Measurements from ENCODE around the gene WNT6. TPM values are rescaled to one million over a fixed set of nuclear protein-coding genes. Genes with fewer than 3 reads are reported as not detected.

WNT6 gene
- total and polyA plus RNA-seq, 10 of the 15 experiments (the other 5 are each of a cell fraction or from before 2014, with no cell fraction given): 0.11 to 0.44 (median 0.22) TPM; not detected in 5

GRCh38 chr2:218863021-218863520 is 3.5 kb downstream of the WNT6 start:
- Histone ChIP-seq H3K27me3 (replicated peaks in 1 of 2; ENCODE audit: control insufficient read depth in 2 of 2, insufficient read depth in 2 of 2, low read length in 1 of 2) (peaks cover 17 to 24% of the 10 kb centered on the region in 2 experiments), H3K4me1 (ENCODE audit: control insufficient read depth, insufficient read depth, low read length) (0 out of 2 replicates have a peak, but pooled peaks cover 4% of the 10 kb centered on the region), H3K9ac (ENCODE audit: control insufficient read depth, insufficient read depth, low read length) (no peak overlapping the region), H3K27ac (ENCODE audit: control insufficient read depth, insufficient read depth) (no peak overlapping the region), H2AFZ (ENCODE audit: control insufficient read depth, low read depth, low read length) (no peak overlapping the region), H3K79me2 (ENCODE audit: control insufficient read depth, insufficient read depth, low read length) (no peaks in the 10 kb centered on the region), H3K36me3 (ENCODE audit: control insufficient read depth in 2 of 2, insufficient read depth in 2 of 2, low read length in 1 of 2) (no peaks in the 10 kb centered on the region), H4K20me1 (ENCODE audit: control insufficient read depth, insufficient read depth) (no peaks in the 10 kb centered on the region), H3K4me3 (no peak overlapping the region), H3K9me3 (replicated peaks; ENCODE audit: control insufficient read depth, insufficient read depth, low read length) (no peaks in the 10 kb centered on the region), H3K4me2 (ENCODE audit: control insufficient read depth, insufficient read depth) (no peak overlapping the region)
- ATAC-seq (no peak), FAIRE-seq (no peak), DNase-seq (ENCODE audit: low read depth, low spot score) (no peak)
- in situ Hi-C loops (cut with MboI): no loop called here
- SMC1A ChIA-PET (ENCODE audit: uncharacterized antibody, unreplicated experiment): interaction anchor here (1.3 kb wide), 1 partner anchor 14 kb away, joined by 7 read pairs; no protein-coding TSS in a partner anchor
- no TSS peak for BruUV-seq (replicated peaks)
- TF ChIP-seq, protein P1, sequence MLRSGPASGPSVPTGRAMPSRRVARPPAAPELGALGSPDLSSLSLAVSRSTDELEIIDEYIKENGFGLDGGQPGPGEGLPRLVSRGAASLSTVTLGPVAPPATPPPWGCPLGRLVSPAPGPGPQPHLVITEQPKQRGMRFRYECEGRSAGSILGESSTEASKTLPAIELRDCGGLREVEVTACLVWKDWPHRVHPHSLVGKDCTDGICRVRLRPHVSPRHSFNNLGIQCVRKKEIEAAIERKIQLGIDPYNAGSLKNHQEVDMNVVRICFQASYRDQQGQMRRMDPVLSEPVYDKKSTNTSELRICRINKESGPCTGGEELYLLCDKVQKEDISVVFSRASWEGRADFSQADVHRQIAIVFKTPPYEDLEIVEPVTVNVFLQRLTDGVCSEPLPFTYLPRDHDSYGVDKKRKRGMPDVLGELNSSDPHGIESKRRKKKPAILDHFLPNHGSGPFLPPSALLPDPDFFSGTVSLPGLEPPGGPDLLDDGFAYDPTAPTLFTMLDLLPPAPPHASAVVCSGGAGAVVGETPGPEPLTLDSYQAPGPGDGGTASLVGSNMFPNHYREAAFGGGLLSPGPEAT (IDR thresholded peaks at IDR 0.05; ENCODE audit: low read depth): no peak
- no peak for TF ChIP-seq RCOR1 (conservative IDR thresholded peaks at IDR 0.05; ENCODE audit: low read depth, low read length)
- no peak for TF ChIP-seq POLR2A (IDR thresholded peaks at IDR 0.05; ENCODE audit: low read depth, low read length)
- no peak for TF ChIP-seq BHLHE40 (IDR thresholded peaks at IDR 0.05; ENCODE audit: borderline replicate concordance in 1 of 2, low read depth in 2 of 2, low read length in 1 of 2)
- no peak for TF ChIP-seq BACH1 (IDR thresholded peaks at IDR 0.05; ENCODE audit: borderline replicate concordance)
- no peak for TF ChIP-seq BCL11A (IDR thresholded peaks at IDR 0.05; ENCODE audit: low read depth, low read length)
- TF ChIP-seq, protein P2, sequence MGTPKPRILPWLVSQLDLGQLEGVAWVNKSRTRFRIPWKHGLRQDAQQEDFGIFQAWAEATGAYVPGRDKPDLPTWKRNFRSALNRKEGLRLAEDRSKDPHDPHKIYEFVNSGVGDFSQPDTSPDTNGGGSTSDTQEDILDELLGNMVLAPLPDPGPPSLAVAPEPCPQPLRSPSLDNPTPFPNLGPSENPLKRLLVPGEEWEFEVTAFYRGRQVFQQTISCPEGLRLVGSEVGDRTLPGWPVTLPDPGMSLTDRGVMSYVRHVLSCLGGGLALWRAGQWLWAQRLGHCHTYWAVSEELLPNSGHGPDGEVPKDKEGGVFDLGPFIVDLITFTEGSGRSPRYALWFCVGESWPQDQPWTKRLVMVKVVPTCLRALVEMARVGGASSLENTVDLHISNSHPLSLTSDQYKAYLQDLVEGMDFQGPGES (IDR thresholded peaks at IDR 0.05): no peak
- TF ChIP-seq YBX1 (IDR thresholded peaks at IDR 0.05): no peak
- no peak for TF ChIP-seq ZBTB40 (IDR thresholded peaks at IDR 0.05; ENCODE audit: borderline replicate concordance)
- no peak for TF ChIP-seq GATAD2B (conservative IDR thresholded peaks at IDR 0.05; ENCODE audit: low read depth)
- no peak for TF ChIP-seq EZH2 (IDR thresholded peaks at IDR 0.05; ENCODE audit: borderline replicate concordance, control insufficient read depth, low read depth, low read length)
- no peak for TF ChIP-seq IRF4 (IDR thresholded peaks at IDR 0.05; ENCODE audit: low read depth, low read length)
- TF ChIP-seq SREBF2 (IDR thresholded peaks at IDR 0.05; ENCODE audit: low read length): no peak
- TF ChIP-seq RUNX3 (IDR thresholded peaks at IDR 0.05; ENCODE audit: low read length): no peak
- no peak for TF ChIP-seq SUPT20H (IDR thresholded peaks at IDR 0.05; ENCODE audit: borderline replicate concordance, control insufficient read depth, low read depth, low read length)
- TF ChIP-seq RAD21 (IDR thresholded peaks at IDR 0.05; ENCODE audit: insufficient read depth, low read depth, low read length): no peak
- no peak for TF ChIP-seq ETV6 (conservative IDR thresholded peaks at IDR 0.05 in 1 of 2, IDR thresholded peaks at IDR 0.05 in 1 of 2; ENCODE audit: borderline replicate concordance in 1 of 2, low read depth in 1 of 2)
- no peak for TF ChIP-seq HDAC2 (IDR thresholded peaks at IDR 0.05)
- RAD21 ChIA-PET (ENCODE audit: unreplicated experiment): interaction anchor here (0.8 to 2.9 kb wide), 3 partner anchors 13 to 133 kb away, joined by 3 to 10 read pairs (median 6); no protein-coding TSS in a partner anchor
- CTCF ChIA-PET: interaction anchor here (1.2 to 3.5 kb wide), 5 partner anchors 11 to 296 kb away, joined by 3 to 13 read pairs (median 5); no protein-coding TSS in a partner anchor
- POLR2A ChIA-PET: interaction anchor here (1.4 kb wide), 1 partner anchor 13 kb away, joined by 4 read pairs; no protein-coding TSS in a partner anchor
- WGBS (ENCODE audit: insufficient coverage, insufficient replicate concordance, low lambda C conversion rate, missing lambda C conversion rate): 25% methylated on average over 3 of the region's 3 CpGs
- intact Hi-C loops (cut with micrococcal nuclease; ENCODE audit: unreplicated experiment): no loop called here
